Measurements from ENCODE around the gene UVSSA.

- no peak for TF ChIP-seq CTCF (IDR thresholded peaks at IDR 0.05; ENCODE audit: poor library complexity, severe bottlenecking)
- no peak for TF ChIP-seq POLR2AphosphoS5 (IDR thresholded peaks at IDR 0.05)
- no peak for TF ChIP-seq REST (IDR thresholded peaks at IDR 0.05; ENCODE audit: borderline replicate concordance)
- TF ChIP-seq EP300 (conservative IDR thresholded peaks at IDR 0.05; ENCODE audit: poor library complexity, severe bottlenecking) = no peak
- no peak for TF ChIP-seq EZH2 (IDR thresholded peaks at IDR 0.05; ENCODE audit: borderline replicate concordance, insufficient read depth, low read length, poor library complexity, severe bottlenecking)
- TF ChIP-seq RAD21 (conservative IDR thresholded peaks at IDR 0.05) = no peak
- no peak for TF ChIP-seq SMC3 (conservative IDR thresholded peaks at IDR 0.05; ENCODE audit: poor library complexity)
- TF ChIP-seq TAF1 (IDR thresholded peaks at IDR 0.05; ENCODE audit: low read depth) = no peak
Measured at GRCh38 chr4:1323280-1323634, 23.8 kb upstream of the UVSSA start.

Measured in neural cell (in vitro differentiated cells).